Upper lobe of left lung (tissue), 4 donors: ENCODE data around the gene ADIPOR2.

Experiments used
- EP300 ChIP-seq, 4 donors: sonication (generic); formaldehyde crosslinking; IDR thresholded peaks; one replicate each; pipeline ENCODE4 v1.5.1; 2017; ENCODE audit warnings: antibody characterized with exemption in 4 of 4, control low read depth in 2 of 4
- POLR2A ChIP-seq, 4 donors: fragments of 450-650 bp; IDR thresholded peaks; one replicate each; pipeline ENCODE4 v1.5.1; 2016 to 2017; ENCODE audit warnings: antibody characterized with exemption in 4 of 4, mild to moderate bottlenecking in 2 of 4
- TF ChIP-seq, protein P1 (sequence below), 6 experiments: fragments of 450-650 bp in 4 of 6; fragments of 200-600 bp in 2 of 6; sonication (generic) in 2 of 6; IDR thresholded peaks; one replicate each; pipeline ENCODE4 v1.5.1; 2016 to 2019; ENCODE audit warnings: antibody characterized with exemption in 6 of 6

DNA sequence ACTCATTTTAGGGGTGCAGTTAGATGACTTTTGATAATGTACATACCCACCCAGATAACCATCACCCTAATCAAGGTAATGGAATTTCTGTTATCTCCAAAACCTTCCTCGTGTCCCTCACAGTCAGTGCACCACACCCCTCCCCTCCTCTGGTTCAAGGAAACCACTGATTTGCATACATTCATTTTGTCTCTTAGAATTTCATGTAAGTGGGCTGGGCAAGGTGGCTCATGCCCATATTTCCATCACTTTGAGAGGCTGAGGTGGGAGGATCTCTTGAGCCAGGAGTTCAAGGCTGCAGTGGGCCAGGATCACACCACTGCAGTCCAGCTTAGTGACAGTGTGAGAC is 15.7 kb downstream of the ADIPOR2 start:
- TF ChIP-seq, protein P1, sequence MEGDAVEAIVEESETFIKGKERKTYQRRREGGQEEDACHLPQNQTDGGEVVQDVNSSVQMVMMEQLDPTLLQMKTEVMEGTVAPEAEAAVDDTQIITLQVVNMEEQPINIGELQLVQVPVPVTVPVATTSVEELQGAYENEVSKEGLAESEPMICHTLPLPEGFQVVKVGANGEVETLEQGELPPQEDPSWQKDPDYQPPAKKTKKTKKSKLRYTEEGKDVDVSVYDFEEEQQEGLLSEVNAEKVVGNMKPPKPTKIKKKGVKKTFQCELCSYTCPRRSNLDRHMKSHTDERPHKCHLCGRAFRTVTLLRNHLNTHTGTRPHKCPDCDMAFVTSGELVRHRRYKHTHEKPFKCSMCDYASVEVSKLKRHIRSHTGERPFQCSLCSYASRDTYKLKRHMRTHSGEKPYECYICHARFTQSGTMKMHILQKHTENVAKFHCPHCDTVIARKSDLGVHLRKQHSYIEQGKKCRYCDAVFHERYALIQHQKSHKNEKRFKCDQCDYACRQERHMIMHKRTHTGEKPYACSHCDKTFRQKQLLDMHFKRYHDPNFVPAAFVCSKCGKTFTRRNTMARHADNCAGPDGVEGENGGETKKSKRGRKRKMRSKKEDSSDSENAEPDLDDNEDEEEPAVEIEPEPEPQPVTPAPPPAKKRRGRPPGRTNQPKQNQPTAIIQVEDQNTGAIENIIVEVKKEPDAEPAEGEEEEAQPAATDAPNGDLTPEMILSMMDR (IDR thresholded peaks at IDR 0.05) = no peak
- no peak for TF ChIP-seq POLR2A (IDR thresholded peaks at IDR 0.05)
- no peak for TF ChIP-seq EP300 (IDR thresholded peaks at IDR 0.05)
